Breast epithelium (tissue), 3 donors: ENCODE measurements around the gene ZSWIM6.

Source experiments
- CTCF ChIP-seq, 3 donors: fragments of 450-650 bp; IDR thresholded peaks; one replicate each; pipeline ENCODE4 v1.5.1; 2016 to 2017; ENCODE audit warnings: antibody characterized with exemption in 3 of 3, mild to moderate bottlenecking in 3 of 3, moderate library complexity in 3 of 3
- POLR2A ChIP-seq: fragments of 450-650 bp; IDR thresholded peaks from one replicate; pipeline ENCODE4 v1.6.1; 2016; ENCODE audit warnings: antibody characterized with exemption, mild to moderate bottlenecking, moderate library complexity

- no peak for TF ChIP-seq CTCF (IDR thresholded peaks at IDR 0.05)
- TF ChIP-seq POLR2A, result no peak
These were observed 93.9 kb downstream of the ZSWIM6 start for GRCh38 chr5:61425918-61426317.
